ENCODE data around the gene TMEM178B. TPM values are rescaled to one million over a fixed set of nuclear protein-coding genes. Genes with fewer than 3 reads are reported as not detected.

TMEM178B gene
- polyA plus RNA-seq, 1 donor from 2014 or later, result 40.7 TPM

GRCh38 chr7:141312395-141312794 lies 238.5 kb downstream of the TMEM178B start:
- Histone ChIP-seq H3K36me3 (ENCODE audit: insufficient read depth, low read length) (no peaks in the 10 kb centered on the region), H3F3A (ENCODE audit: insufficient read depth, low read length, poor library complexity, severe bottlenecking) (peaks cover 2% of the 10 kb centered on the region), H3K9me2 (ENCODE audit: insufficient read depth, low read length) (no peaks in the 10 kb centered on the region), H3K9ac (ENCODE audit: low read length) (no peak overlapping the region), H3K27me3 (ENCODE audit: insufficient read depth, low read depth, low read length) (no peaks in the 10 kb centered on the region), H3K27ac (ENCODE audit: low read length) (no peak overlapping the region), H3K79me2 (replicated peaks; ENCODE audit: insufficient read depth, low read length) (peaks cover 1% of the 10 kb centered on the region), H3K4me3 (ENCODE audit: low read length) (no peak overlapping the region), H3K4me2 (ENCODE audit: low read length) (no peak overlapping the region), H2AFZ (ENCODE audit: low read depth, low read length) (no peak overlapping the region), H4K20me1 (ENCODE audit: insufficient read depth) (no peaks in the 10 kb centered on the region), H3K9me3 (ENCODE audit: low read length) (no peaks in the 10 kb centered on the region)
- TF ChIP-seq EP300 (conservative IDR thresholded peaks at IDR 0.05; ENCODE audit: poor library complexity, severe bottlenecking) (no peak), MXI1 (conservative IDR thresholded peaks at IDR 0.05; ENCODE audit: poor library complexity, severe bottlenecking) (no peak), SMC3 (conservative IDR thresholded peaks at IDR 0.05; ENCODE audit: poor library complexity) (no peak), REST (IDR thresholded peaks at IDR 0.05; ENCODE audit: borderline replicate concordance) (no peak), EZH2 (IDR thresholded peaks at IDR 0.05; ENCODE audit: borderline replicate concordance, insufficient read depth, low read length, poor library complexity, severe bottlenecking) (no peak), CTCF (IDR thresholded peaks at IDR 0.05; ENCODE audit: poor library complexity, severe bottlenecking) (no peak), RAD21 (conservative IDR thresholded peaks at IDR 0.05) (no peak), POLR2AphosphoS5 (IDR thresholded peaks at IDR 0.05) (no peak)

GRCh38 chr7:141312828-141313521 lies 239.1 kb downstream of the TMEM178B start:
- Histone ChIP-seq H3K27me3 (ENCODE audit: insufficient read depth, low read depth, low read length) (no peaks in the 10 kb centered on the region), H3K79me2 (replicated peaks; ENCODE audit: insufficient read depth, low read length) (peaks cover 5% of the 10 kb centered on the region), H2AFZ (ENCODE audit: low read depth, low read length) (no peak overlapping the region), H3K9me3 (ENCODE audit: low read length) (no peaks in the 10 kb centered on the region), H3F3A (ENCODE audit: insufficient read depth, low read length, poor library complexity, severe bottlenecking) (peaks cover 2% of the 10 kb centered on the region), H3K9ac (ENCODE audit: low read length) (no peak overlapping the region), H4K20me1 (ENCODE audit: insufficient read depth) (no peaks in the 10 kb centered on the region), H3K4me3 (ENCODE audit: low read length) (no peak overlapping the region), H3K27ac (ENCODE audit: low read length) (no peak overlapping the region), H3K36me3 (ENCODE audit: insufficient read depth, low read length) (no peaks in the 10 kb centered on the region), H3K9me2 (ENCODE audit: insufficient read depth, low read length) (no peaks in the 10 kb centered on the region), H3K4me2 (ENCODE audit: low read length) (no peak overlapping the region)
- no peak for TF ChIP-seq REST (IDR thresholded peaks at IDR 0.05; ENCODE audit: borderline replicate concordance)
- TF ChIP-seq MXI1 (conservative IDR thresholded peaks at IDR 0.05; ENCODE audit: poor library complexity, severe bottlenecking), result no peak
- no peak for TF ChIP-seq RAD21 (conservative IDR thresholded peaks at IDR 0.05)
- no peak for TF ChIP-seq TAF1 (IDR thresholded peaks at IDR 0.05; ENCODE audit: low read depth)
- no peak for TF ChIP-seq SMC3 (conservative IDR thresholded peaks at IDR 0.05; ENCODE audit: poor library complexity)
- no peak for TF ChIP-seq CTCF (IDR thresholded peaks at IDR 0.05; ENCODE audit: poor library complexity, severe bottlenecking)
- no peak for TF ChIP-seq EZH2 (IDR thresholded peaks at IDR 0.05; ENCODE audit: borderline replicate concordance, insufficient read depth, low read length, poor library complexity, severe bottlenecking)
- no peak for TF ChIP-seq POLR2AphosphoS5 (IDR thresholded peaks at IDR 0.05)
- no peak for TF ChIP-seq EP300 (conservative IDR thresholded peaks at IDR 0.05; ENCODE audit: poor library complexity, severe bottlenecking)

All from neural cell (in vitro differentiated cells).